ENCODE data around the gene COL9A2.

The COL9A2 gene

DNA sequence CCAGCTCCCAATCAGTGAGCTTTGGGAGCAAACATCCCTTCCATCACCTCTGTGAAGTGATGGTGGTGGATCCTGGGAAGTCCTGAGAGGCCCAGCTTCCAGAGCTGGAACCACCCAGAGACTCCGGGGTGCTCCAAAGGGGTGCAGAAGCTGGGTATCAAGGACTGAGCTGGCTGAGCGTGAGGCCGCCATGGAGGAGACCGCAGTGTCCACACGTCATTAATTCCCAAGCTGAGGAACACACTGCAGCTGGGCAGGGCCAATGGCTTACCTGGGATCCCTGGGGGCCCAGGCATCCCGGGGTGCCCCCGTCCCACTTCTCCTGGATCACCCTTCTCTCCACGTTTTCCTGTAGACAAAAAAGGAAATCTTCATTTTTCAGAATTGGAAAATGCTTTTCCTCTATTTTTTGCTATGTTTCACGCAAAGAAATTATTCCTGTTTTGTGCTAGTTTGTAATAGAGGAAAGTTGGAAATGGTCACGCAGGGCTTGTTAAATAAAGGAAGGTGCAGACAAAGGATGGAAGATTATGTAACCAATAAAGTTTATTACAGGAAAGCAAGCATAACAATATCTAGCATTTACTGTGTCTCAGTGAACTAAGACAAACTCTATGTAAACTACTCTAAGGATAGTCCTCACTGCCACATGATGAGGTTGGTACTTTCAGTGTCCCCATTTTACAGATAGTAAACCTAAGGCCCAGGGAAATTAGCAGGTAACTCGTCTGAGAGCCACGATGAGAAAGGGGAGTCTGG lies 15.4 kb downstream of the COL9A2 start:
- no peak for DNase-seq

GRCh38 chr1:40301066-40301465 lies 16.0 kb downstream of the COL9A2 start:
- no peak for DNase-seq

DNA sequence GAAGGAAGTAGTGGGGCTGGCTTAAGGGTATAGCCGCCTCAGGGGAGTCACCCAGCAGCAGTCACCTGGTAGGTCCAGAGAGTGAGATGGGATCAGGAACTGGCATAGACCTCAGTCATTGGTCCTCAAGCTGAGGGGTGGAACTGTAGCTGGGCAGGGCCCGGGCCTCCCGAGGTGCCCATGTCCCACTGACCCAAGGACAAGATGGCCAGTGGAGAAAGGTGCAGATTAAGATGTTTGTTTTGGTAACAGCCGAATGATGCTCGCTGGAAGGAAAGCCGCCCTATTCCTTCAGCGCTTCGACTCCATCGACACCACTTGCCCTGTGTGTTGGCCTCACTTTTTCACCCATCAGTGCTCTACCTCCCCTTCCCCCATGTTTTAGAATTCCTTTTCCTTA lies 16.4 kb downstream of the COL9A2 start:
- no peak for DNase-seq

DNA sequence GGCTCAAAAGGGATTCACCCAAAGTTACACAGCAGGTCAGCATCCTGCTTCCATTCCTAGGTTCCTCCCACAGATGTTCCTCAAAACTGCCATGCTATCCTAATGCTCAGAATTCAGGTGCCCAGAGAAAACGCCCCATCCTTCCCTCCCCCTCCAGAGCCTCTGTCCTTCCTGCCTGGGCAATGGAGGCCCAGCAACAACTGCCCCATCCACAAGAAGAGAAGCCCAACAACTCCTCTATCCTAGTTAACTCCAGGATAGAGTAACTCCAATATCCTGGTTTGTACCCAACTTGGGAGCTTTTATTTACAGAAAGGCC lies 16.9 kb downstream of the COL9A2 start:
- DNase-seq: no peak

GRCh38 chr1:40299366-40300248 lies 17.5 kb downstream of the COL9A2 start:
- DNase-seq: no peak

DNA sequence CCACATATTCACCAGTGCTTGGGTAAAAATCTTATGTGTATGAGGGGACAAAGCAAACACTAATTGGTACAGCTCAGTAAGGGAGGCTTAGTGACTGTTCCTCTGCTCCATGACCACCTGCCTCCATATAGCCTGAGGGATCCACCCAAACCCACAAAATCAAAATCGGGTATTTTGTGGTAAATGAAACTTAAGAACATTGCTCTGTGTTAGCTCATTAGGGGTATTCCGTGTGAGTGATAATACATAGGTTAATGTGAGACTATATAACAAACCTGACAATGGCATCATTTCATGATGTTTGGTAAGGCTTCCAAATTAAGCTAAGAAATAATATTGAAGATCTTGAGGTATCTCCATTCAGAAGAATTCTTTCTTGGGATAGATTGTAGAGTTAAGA lies 25.8 kb downstream of the COL9A2 start:
- DNase-seq: no peak

DNA sequence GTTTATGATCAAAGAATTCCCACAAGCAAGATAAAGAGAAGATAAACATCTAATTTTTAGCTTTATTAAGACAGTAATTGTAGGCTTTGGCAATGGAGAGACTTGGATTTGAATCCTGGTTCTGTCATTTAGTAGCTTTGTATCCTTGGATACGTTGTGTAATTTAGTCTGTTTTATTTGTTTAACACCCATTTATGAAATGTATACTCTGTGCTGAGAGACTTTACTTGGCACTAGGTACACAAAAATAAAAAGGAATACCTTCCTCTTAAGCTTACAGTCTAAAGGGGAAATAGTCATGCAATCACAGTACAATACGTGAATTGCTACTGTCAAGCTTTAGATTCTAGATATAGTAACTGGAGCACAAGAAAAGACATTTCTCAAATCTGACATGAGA lies 35.2 kb downstream of the COL9A2 start:
- DNase-seq: no peak

- no peak for DNase-seq
Observed at GRCh38 chr1:40276122-40276521, 41.0 kb downstream of the COL9A2 start.

GRCh38 chr1:40274331-40274730 lies 42.8 kb downstream of the COL9A2 start:
- no peak for DNase-seq

GRCh38 chr1:40273547-40274166 lies 43.4 kb downstream of the COL9A2 start:
- no peak for DNase-seq

DNA sequence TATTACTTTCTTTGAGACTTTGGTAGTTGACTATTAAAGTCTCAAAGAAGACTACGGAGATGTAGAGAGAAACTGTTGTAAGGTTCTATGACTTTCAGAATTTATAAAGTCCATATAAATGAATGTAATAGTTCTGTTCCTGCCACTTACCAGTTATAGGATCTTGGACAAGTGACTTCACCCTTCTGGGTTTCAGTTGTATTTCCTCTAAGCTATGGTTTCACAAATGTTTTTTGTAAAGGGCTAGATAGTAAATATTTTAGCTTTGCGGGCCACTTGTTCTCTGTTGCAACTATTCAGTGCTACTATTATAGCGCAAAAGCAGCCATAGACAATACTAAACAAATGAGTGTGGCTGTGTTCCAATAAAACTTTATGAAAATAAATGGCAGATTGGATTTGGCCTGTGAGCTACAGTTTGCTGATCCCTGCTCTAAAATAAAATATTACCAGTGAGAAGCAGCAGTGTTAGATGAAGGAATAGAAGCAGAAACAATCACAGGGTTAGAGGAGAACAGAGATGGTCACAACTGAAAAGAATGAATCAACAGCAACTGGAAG lies 44.4 kb downstream of the COL9A2 start:
- DNase-seq: peak; percentile 13

DNA sequence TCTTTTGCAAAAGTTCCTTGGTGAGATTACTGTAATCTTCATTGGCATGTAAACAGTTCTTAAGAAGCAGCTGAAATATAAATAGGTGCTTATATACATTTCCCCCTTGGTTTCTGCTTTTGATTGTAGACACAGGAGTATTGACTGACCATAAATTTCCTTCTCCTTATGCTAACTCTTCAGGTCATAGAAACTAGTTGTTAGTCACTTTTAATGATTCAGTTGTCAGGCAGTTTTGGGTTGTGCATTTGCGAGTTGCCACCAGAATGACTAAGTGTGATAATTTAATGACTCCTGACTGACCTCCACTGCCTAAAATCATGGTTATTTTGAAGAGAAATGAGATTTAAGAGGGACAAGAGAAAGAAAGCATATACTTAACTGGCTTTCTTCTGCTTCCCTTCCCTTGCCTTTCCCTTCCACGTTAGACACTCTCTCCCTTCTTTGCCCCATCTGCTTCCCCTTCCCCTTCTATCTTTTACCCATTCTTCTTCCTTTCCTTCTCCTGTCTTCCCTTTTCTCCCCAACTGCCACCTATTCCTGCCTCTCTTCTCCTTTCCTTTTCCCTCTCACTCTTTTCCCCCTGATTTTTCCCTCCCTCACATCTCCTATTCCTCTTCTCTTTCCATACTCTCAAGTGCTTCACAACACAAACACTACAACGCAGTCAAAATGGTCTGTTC lies 46.8 kb downstream of the COL9A2 start:
- no peak for DNase-seq

- no peak for DNase-seq
Observed at GRCh38 chr1:40268211-40268610, 48.9 kb downstream of the COL9A2 start.

- DNase-seq: no peak
Observed at GRCh38 chr1:40267767-40268187, 49.3 kb downstream of the COL9A2 start.

- no peak for DNase-seq
Observed at GRCh38 chr1:40266786-40267535, 50.1 kb downstream of the COL9A2 start.

DNA sequence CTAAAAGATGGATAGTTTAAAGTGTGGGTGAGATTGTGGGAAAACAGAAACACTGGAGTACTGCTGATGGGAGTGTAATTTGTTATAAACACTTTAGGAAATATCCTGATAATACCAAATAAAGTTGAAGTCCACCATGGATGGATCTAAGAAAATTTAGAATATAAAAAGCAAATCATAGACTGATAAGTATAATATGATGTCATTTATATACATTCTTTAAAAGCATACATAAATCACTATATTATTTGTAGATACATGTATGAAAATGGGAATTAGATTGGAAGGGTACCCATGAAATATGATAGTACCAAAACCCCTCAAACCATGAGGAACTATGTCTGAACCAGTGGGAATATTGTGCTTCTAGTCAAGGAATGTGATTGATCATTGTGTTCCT lies 51.2 kb downstream of the COL9A2 start:
- no peak for DNase-seq

DNA sequence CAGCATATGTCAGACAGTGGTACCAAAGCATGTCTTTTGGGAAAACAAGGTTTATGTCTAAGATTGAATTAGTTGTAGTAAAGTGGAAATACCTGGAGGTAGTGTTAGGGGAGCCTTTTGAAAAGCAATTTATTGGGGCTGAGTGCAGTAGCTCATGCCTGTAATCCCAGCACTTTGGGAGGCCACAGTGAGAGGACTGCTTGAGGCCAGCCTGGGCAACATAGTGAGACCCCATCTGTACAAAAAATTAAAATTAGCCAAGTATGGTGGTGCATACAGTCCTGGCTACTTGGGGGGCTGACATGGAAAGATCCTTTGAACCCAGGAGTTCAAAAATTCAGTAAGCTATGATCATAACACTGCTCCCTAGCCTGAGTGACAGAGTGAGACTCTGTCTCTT lies 51.8 kb downstream of the COL9A2 start:
- no peak for DNase-seq

DNA sequence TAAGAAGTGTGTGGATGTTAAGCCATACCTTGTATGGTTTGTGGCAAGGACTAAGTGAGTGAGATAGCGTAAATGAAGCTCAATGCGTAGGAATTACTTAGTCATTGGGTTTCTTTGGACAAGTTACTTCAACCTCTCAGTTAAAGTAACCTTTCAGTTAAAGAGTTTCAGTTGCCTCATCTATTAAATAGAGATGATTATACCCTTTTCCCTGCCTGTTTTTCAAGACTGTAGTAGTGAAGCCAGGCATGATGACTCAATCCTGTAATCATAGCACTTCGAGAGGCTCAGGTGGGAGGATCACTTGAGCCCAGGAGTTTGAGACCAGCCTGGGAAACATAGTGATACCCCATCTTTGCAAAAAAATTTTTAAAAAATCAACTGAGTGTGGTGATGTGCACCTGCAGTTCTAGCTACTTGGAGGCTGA lies 52.7 kb downstream of the COL9A2 start:
- DNase-seq: no peak

GRCh38 chr1:40258445-40258769 lies 58.7 kb downstream of the COL9A2 start:
- peak; percentile 9 for DNase-seq

GRCh38 chr1:40257688-40258444 lies 59.2 kb downstream of the COL9A2 start, which contains the start of gene ZMPSTE24:
Gene ZMPSTE24, plus strand, starts transcription at chr1:40258236. Its CDS starts 36 bp downstream, at chr1:40258272.
- peak; percentile 98 for DNase-seq

DNA sequence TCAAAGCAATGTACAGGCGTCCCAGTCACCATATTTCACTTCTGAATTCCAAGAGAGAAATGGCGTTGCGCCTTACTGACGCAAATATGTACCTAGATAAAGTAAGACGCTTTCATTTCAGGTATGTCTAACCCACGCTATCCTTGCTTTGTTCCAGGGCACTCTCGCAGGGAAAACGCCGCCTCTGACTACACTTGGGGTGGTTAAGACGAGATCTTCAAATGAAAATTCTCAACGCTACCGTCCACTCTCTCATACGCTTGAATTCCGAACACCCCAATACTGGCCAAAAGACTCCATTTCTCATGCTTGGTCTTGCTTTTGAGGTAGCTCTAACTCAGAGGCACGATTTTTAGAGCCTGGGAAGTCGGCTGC lies 59.8 kb downstream of the COL9A2 start:
- DNase-seq: no peak
